Fibroblast of lung (primary cell): ENCODE data around the gene MDC1. TPM values are rescaled to one million over a fixed set of nuclear protein-coding genes. Genes with fewer than 3 reads are reported as not detected.

ENCODE experiments used
- DNase-seq, 2 donors: peaks; one replicate each; pipeline versions ENCODE4 v3.0.0 to v3.0.0-alpha.2; 2010; ENCODE audit warnings: low read depth in 2 of 2
- H2AFZ ChIP-seq: 2 replicates; pipeline ENCODE4 v1.5.1; 2012; ENCODE audit warnings: low read length, control low read depth, inconsistent platforms
- H3K27ac ChIP-seq: 2 replicates; pipeline ENCODE4 v1.5.1; 2011; ENCODE audit warnings: low read length, control low read depth; ENCODE audit not compliant: insufficient read depth
- H3K27me3 ChIP-seq: 2 replicates; pipeline ENCODE4 v1.5.1; 2011; ENCODE audit warnings: mild to moderate bottlenecking, low read length; ENCODE audit not compliant: control insufficient read depth, insufficient read depth
- H3K36me3 ChIP-seq: 2 replicates; pipeline ENCODE4 v1.5.1; 2011; ENCODE audit warnings: low read length; ENCODE audit not compliant: control insufficient read depth, insufficient read depth
- H3K4me1 ChIP-seq: 2 replicates; pipeline ENCODE4 v1.5.1; 2011; ENCODE audit warnings: low read length; ENCODE audit not compliant: control insufficient read depth, insufficient read depth; ENCODE audit errors: extremely low read depth
- H3K4me2 ChIP-seq: 2 replicates; pipeline ENCODE4 v1.5.1; 2011; ENCODE audit warnings: low read length, control low read depth; ENCODE audit not compliant: insufficient read depth; ENCODE audit errors: extremely low read depth
- H3K4me3 ChIP-seq, 4 experiments: fragments of 200-600 bp in 1 of 4; sonication (generic) in 1 of 4; replicated peaks in 1 of 4; 2 replicates each; pipeline ENCODE4 v1.5.1; 2011 to 2016; ENCODE audit warnings: low read length in 4 of 4, low read depth in 3 of 4, mild to moderate bottlenecking in 3 of 4, control low read depth in 2 of 4, inconsistent platforms in 1 of 4, mixed read lengths in 1 of 4; ENCODE audit not compliant: insufficient read depth in 1 of 4; ENCODE audit errors: control extremely low read depth in 1 of 4
- H3K79me2 ChIP-seq: 2 replicates; pipeline ENCODE4 v1.5.1; 2012; ENCODE audit warnings: mild to moderate bottlenecking, low read length, inconsistent platforms; ENCODE audit not compliant: control insufficient read depth, insufficient read depth
- H3K9ac ChIP-seq: 2 replicates; pipeline ENCODE4 v1.5.1; 2011; ENCODE audit warnings: mild to moderate bottlenecking, low read length, control low read depth; ENCODE audit not compliant: insufficient read depth
- H3K9me3 ChIP-seq: 2 replicates; pipeline ENCODE4 v1.5.1; 2012; ENCODE audit warnings: low read depth, low read length; ENCODE audit not compliant: control insufficient read depth, insufficient read depth
- H4K20me1 ChIP-seq: 2 replicates; pipeline ENCODE4 v1.5.1; 2011; ENCODE audit warnings: low read length; ENCODE audit not compliant: control insufficient read depth, insufficient read depth; ENCODE audit errors: extremely low read depth
- CTCF ChIP-seq, 2 donors: IDR thresholded peaks in 1 of 2; conservative IDR thresholded peaks in 1 of 2; 1 replicate in 1 of 2; 2 replicates in 1 of 2; pipeline ENCODE4 v1.5.1; 2011 to 2012; ENCODE audit warnings: low read length in 2 of 2, control low read depth in 1 of 2, inconsistent platforms in 1 of 2, low read depth in 1 of 2, mild to moderate bottlenecking in 1 of 2
- EZH2 ChIP-seq: IDR thresholded peaks from 2 replicates; pipeline ENCODE4 v1.5.1; 2012; ENCODE audit warnings: low read length, control low read depth, mild to moderate bottlenecking; ENCODE audit errors: missing control alignments
- polyA plus RNA-seq, 2 donors: library from polyadenylated mRNA; depleted of rRNA in 1 of 2; stranded (reverse) in 1 of 2; unstranded in 1 of 2; fragments of >200 nt; gene quantifications; 2 replicates each; pipeline ENCODE4 v1.2.1, GENCODE V29; 2011 to 2012; ENCODE audit warnings: missing spikeins in 1 of 2
- total RNA-seq: library from RNA; depleted of rRNA; stranded (reverse); fragments of >200 nt; gene quantifications from 2 replicates; pipeline ENCODE4 v1.2.1, GENCODE V29; 2014

The MDC1 gene
- total and polyA plus RNA-seq, 2 donors (not counting 1 experiment from before 2014, with no cell fraction given), result 3.3 to 5.0 TPM

- no peaks in the 10 kb centered on the region for H3K9me3 ChIP-seq
- H3K4me2 ChIP-seq, result no peak overlapping the region
- no peak overlapping the region for H3K4me3 ChIP-seq
- H3K27ac ChIP-seq, result no peak overlapping the region
- H3K36me3 ChIP-seq, result peaks cover 3% of the 10 kb centered on the region
- no peak overlapping the region for H2AFZ ChIP-seq
- no peak for DNase-seq
- H4K20me1 ChIP-seq, result no peaks in the 10 kb centered on the region
- H3K4me1 ChIP-seq, result peaks cover 1% of the 10 kb centered on the region
- H3K9ac ChIP-seq, result no peak overlapping the region
- TF ChIP-seq CTCF (conservative IDR thresholded peaks at IDR 0.05 in 1 of 2, IDR thresholded peaks at IDR 0.05 in 1 of 2; ENCODE audit: low read depth in 1 of 2, low read length in 2 of 2), result no peak
- TF ChIP-seq EZH2, result no peak
- H3K79me2 ChIP-seq, result no peaks in the 10 kb centered on the region
- no peaks in the 10 kb centered on the region for H3K27me3 ChIP-seq
Observed at GRCh38 chr6:30700340-30700739, 16.7 kb downstream of the MDC1 start.

- no peak overlapping the region for H2AFZ ChIP-seq
- H3K4me2 ChIP-seq, result no peak overlapping the region
- TF ChIP-seq EZH2 (no peak), CTCF (conservative IDR thresholded peaks at IDR 0.05 in 1 of 2, IDR thresholded peaks at IDR 0.05 in 1 of 2; ENCODE audit: low read depth in 1 of 2, low read length in 2 of 2) (no peak)
- H3K36me3 ChIP-seq, result peaks cover 3% of the 10 kb centered on the region
- H3K27ac ChIP-seq, result no peak overlapping the region
- no peaks in the 10 kb centered on the region for H3K79me2 ChIP-seq
- no peaks in the 10 kb centered on the region for H3K9me3 ChIP-seq
- DNase-seq, result no peak
- no peak overlapping the region for H3K4me3 ChIP-seq
- H4K20me1 ChIP-seq, result no peaks in the 10 kb centered on the region
- peaks cover 5% of the 10 kb centered on the region for H3K4me1 ChIP-seq
- H3K9ac ChIP-seq, result no peak overlapping the region
- H3K27me3 ChIP-seq, result no peaks in the 10 kb centered on the region
Observed at GRCh38 chr6:30696432-30696831, 20.6 kb downstream of the MDC1 start.

GRCh38 chr6:30691208-30691847 lies 25.8 kb downstream of the MDC1 start:
- Histone ChIP-seq H3K36me3 (no peaks in the 10 kb centered on the region), H3K27me3 (no peaks in the 10 kb centered on the region), H3K4me1 (peaks cover 29% of the 10 kb centered on the region), H3K9ac (peak overlapping the region; percentile 49), H3K4me2 (peak overlapping the region; percentile 96), H2AFZ (peak overlapping the region; percentile 35), H3K79me2 (peaks cover 32% of the 10 kb centered on the region), H3K4me3 (peak overlapping the region; percentile 31 to 95 (median 66)), H3K27ac (peak overlapping the region; percentile 99), H4K20me1 (no peaks in the 10 kb centered on the region), H3K9me3 (no peaks in the 10 kb centered on the region)
- TF ChIP-seq CTCF (conservative IDR thresholded peaks at IDR 0.05 in 1 of 2, IDR thresholded peaks at IDR 0.05 in 1 of 2; ENCODE audit: low read depth in 1 of 2, low read length in 2 of 2) (no peak), EZH2 (no peak)
- no peak for DNase-seq
